ENCODE results near the gene TPCN1.
"Not testable (repeated sequence)": the region's sequence is repeated elsewhere in the genome, so short reads cannot be mapped to it uniquely, and the experiment has no call there.

Gene TPCN1

DNA sequence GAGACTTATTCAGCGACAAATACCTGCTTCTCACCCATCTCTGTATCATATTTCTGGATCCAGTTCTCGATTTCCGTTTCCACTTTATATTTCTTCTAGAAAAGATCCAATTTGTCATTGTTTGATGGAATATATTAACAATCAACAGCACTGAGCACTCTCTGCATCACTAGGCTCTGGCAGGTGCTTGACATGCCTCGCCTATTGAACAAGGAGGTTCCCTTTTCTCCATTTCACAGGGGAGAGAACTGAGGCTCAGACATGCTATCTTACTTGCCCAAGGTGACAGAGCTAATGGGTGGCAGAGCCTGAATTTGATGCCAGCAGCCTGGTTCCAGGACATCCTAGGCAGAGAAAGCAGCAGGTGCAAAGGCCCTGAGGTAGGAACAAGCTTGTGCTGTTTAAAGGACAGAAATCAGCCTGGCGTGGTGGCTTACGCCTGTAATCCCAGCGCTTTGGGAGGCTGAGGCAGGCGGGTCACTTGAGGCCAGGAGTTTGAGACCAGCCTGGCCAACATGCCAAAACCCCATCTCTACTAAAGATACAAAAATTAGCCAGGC is 23.7 kb upstream of the TPCN1 start:
- DNase-seq, result no peak

DNA sequence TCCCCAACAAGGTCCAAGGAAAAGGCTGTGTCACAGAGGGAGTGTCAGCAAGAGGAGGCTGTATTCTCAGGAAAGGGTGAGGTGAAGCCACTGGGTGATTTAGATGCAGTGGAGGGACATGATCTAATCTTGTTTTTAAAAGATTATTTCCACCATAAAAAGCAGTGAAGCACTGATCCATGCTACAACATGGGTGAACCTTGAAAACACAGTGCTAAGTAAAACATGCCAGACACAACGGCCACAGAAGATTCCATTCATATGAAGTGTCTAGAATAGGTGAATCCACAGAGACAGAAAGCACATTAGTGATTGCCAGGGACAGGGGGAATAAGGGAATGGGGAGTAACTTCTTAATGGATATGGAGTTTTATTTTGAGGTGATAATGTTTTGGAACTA is 23.0 kb upstream of the TPCN1 start:
- no peak for DNase-seq

DNA sequence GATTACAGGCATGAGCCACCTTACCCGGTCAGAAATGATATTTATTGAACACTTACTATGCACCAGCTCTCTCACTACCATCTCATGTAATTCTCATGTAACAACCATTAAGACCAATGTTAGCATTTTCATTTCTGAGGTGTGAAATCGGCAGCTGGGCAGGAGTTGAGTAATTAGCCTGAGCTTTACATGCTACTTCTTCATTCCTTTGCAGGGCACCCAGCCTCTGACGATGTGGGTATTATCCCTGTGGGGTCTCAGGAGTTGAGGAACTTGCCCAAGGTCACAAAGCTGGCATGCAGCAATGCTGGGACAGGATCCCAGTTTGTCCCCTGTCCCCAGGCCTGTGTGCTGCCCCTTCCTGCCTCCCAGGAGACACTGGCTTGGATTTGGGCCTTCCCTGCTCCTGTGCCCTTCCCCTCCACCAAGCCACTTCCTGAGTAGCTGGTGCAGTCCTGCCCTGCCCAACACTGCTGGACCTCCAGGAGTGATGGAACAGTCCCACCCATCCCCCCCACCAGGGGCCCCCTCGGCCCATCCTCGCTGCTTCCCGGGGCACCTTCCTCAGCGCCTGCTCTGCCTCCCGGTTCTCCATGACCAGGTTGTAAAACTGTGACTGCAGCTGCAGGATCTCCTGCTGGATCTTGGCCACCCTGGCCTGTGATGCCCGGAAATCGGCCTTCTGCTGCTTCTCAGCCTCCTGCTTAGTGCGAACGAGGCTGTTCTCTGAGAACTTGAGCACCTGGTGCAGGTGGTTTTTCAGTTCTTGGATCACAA is 21.1 kb upstream of the TPCN1 start:
- DNase-seq, result no peak

DNA sequence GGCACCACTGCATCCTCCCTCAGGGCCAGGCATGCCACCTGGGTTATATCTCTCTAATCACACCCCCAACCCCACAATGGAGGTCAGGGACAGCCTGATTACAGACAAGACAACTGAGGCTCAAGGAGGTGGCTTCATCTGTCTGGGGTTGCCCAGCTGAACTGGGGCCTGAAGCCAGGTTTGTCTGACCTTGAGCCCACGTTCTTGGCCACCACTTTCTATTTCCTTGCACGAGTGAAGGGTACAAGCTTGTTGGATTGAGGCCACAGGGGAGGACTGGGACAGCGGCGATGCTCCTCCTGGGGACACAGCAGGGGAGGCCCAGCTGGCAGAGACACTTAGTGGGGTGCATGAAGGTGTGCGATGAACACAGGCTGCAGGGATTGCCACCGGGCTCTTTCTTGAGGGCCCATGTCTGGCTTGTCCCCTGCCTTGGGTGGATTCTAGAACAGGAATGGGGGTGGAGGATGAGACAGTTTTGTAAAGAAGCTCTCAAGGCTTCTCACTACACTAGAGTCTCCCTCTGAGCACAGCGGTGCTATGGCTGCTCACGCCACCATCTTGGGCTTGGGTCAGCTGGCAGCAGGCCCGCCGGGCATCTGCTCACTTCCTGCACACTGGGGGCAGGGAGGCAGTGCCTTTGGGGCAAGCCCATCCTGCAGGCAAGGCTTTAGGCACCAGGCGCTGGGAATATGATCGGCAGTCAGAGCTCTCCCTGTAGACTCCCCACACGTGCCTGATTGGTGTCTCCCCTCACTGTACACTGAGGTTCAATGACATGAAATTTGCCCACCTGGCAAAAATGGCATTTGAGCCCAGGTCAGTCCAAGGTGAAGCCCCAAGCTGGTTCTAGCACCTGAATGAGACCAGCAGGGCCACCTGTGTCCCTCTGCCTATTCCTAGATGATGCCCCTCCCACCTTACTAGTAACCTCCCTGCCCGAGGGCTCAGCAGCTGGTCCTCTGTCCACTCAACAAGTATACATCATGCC is 19.8 kb upstream of the TPCN1 start:
- DNase-seq, result no peak

- no peak for DNase-seq
Measured at GRCh38 chr12:113202300-113203075, 18.8 kb upstream of the TPCN1 start.

- DNase-seq, result no peak
Measured at GRCh38 chr12:113203852-113204760, 17.2 kb upstream of the TPCN1 start.

DNA sequence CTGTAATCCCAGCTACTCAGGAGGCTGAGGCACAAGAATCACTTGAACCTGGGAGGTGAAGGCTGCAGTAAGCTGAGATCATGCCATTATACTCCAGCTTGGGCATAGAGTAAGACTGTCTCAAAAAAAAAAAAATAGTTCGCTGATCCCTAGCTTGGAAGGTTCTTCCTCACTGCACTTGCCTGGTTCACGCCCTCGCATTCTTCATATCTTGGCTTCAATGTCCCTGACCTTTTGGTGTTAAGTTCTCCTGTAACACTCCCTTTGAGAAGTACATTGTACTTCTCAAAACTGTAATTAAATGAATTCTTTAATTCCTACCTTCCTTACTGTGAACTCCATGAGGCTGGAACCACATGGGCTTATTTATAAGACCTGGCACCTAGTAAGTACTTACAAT is 16.5 kb upstream of the TPCN1 start:
- no peak for DNase-seq

DNA sequence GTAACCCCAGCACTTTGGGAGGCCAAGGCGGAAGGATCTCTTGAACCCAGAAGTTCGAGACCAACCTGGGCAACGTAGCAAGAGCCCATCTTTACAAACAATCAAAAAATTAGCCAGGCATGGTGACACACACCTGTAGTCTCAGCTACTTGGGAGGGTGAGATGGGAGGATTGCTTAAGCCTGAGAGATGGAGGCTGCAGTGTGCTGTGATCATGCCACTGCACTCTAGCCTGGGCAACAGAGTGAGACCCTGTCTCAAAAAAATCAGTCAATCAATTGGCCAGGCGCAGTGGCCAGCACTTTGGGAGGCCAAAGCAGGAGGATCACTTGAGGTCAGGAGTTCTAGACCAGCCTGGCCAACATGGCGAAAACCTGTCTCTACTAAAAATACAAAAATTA is 14.5 kb upstream of the TPCN1 start:
- not testable (repeated sequence) for DNase-seq

GRCh38 chr12:113207613-113208040 is 13.6 kb upstream of the TPCN1 start:
- DNase-seq, result no peak

DNA sequence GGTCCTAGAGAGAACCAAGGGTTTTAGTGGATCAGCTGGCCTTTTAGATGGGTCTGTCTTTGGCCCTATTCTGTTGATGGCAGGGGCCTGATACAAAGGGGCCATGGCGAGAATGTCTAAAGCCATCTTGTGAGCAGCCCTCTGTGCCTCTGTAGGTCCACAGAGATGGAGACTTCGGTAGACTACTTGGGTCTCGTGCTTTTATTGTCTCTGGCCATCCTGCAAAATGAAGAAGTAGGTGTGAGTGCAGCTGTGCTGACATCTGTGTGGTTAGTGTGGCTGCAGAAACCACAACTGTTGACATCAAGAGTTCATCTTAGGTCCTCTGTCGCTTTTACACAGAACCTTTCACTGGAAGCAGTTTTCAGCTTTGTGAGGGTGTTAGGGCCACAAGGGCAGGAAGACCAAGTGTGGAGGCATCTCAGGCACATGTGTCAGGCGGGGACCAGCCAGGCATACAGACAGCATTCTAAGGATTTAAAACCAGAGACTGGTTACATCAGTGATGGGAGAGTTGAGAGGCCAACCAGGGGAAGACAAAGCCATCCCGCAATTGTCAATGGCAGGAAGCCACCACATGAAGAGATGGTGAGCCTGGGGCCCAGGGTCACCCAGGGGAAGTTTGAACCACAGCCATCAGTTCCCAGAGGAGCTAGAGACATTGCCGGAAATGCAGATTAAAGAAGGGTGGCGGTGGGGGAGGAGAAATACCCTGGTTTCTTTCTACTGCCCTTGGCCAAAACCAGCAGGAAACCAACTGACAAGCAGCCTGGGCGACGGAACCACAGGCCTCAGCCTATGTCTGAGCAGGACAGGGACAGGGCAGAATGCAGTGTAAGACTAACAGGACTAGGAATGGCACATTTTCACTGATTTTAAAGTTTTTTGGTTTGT is 13.0 kb upstream of the TPCN1 start:
- peak; percentile 38 for DNase-seq

GRCh38 chr12:113211160-113211559 is 10.1 kb upstream of the TPCN1 start:
- no peak for DNase-seq

GRCh38 chr12:113214895-113215400 is 6.3 kb upstream of the TPCN1 start:
- DNase-seq, result no peak

DNA sequence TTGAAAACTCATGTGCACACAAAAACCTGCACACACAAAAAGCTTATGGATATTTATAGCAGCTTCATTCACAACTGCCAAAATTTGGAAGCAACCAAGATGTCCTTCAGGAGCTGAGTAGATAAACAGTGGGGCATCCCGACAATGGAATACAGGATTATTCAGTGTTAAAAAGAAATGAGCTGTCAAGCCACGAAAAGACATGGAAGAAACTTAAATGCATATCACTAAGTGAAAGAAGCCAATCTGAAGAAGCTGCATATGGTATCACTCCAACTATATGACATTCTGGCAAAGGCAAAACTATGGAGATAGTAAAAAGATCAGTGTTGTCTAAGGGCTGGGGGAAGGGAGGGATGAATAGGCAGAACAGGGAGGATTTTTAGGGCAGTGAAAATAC is 5.2 kb upstream of the TPCN1 start:
- no peak for DNase-seq

DNA sequence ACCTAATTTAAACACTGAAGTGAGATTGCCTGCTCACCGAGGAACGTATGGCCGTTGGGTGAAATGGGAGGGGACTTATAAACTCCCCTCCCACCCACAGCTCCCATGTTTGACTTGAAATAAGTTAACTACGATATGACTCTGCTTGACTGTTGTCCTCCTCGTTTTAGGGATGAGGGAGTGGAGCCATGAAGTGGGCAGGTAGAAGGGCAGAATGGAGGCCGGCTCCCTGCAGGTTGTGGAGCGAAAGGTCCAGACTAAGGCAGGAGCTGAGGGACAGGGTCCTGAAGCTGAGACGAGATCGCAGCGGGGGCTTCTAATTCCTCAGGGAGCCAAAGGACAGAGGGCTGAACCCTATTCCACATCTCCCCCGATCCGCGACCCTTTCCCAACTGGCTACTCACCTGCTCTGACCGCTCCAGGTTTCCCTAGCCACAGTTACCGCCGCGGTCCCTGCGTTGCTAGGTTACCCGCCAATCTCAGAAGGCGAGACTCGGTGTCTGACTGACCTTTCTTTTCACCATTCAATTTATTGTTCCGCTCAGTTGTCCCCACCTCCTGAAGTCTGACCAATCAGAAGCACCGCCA is 577 bp upstream of the TPCN1 start:
- no peak for DNase-seq

GRCh38 chr12:113221997-113222729 is 899 bp downstream of the TPCN1 start:
- no peak for DNase-seq

GRCh38 chr12:113222730-113223531 is 1.7 kb downstream of the TPCN1 start:
- peak; percentile 10 for DNase-seq

DNA sequence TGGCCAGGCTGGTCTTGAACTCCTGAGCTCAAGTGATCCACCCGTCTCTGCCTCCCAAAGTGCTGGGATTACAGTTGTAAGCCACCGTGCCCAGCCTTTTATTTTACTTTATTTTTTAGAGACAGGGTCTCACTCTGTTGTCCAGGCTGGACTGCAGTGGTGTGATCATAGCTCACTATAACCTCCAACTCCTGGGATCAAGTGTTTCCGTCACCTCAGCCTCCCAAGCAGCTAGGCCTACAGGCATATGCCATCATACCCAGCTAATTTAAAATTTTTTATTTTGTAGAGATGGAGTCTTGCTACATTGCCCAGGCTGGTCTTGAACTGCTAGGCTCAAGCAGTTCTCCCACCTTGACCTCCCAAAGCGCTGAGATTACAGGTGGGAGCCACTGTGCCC is 3.7 kb downstream of the TPCN1 start:
- no peak for DNase-seq
